ENCODE data around the gene ARAP3. TPM values are rescaled to one million over a fixed set of nuclear protein-coding genes. Genes with fewer than 3 reads are reported as not detected.
A peak's percentile ranks its signal among the peaks of the same experiment; 100 is the strongest.

Gene ARAP3
- polyA plus RNA-seq, 1 experiment, result 3.5 TPM

GRCh38 chr5:141623611-141624010 is 58.4 kb downstream of the ARAP3 start:
- ChIA-PET POLR2A (interaction anchor here (0.6 kb wide), 1 partner anchor 31 kb away, joined by 3 read pairs; no protein-coding TSS in a partner anchor), CTCF (interaction anchor here (0.7 to 19.3 kb wide), 2 partner anchors 32 to 34 kb away, joined by 3 to 465 read pairs; no protein-coding TSS in a partner anchor)

DNA sequence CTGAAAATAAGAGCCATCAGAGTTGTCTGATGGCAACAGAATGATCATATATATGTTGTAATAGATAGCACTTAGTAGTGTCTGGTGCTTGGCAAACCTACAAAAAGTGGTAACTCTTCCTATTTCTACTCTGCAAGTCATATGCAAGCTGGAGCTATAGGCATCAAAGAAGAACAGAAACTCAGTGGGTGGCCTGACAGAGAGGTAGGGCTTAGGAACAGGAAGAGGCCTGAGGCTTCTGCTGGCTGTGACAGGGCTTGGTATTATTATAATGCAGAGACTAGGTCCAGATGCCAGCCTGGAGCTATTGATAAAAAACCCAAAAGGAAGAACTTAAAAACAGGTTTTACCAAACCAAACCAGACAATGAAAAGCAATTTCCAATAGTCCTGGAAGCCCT is 58.8 kb downstream of the ARAP3 start:
- ChIA-PET POLR2A (interaction anchor here (0.6 kb wide), 1 partner anchor 31 kb away, joined by 3 read pairs; no protein-coding TSS in a partner anchor), CTCF (interaction anchor here (19.3 kb wide), 1 partner anchor 31 kb away, joined by 465 read pairs; no protein-coding TSS in a partner anchor)
- TF ChIP-seq CTCF (IDR thresholded peaks at IDR 0.05; ENCODE audit: low read depth, low read length), result no peak
- H3K27me3 ChIP-seq (ENCODE audit: control insufficient read depth, insufficient read depth, low read length), result no peaks in the 10 kb centered on the region
- no peak overlapping the region for H3K4me3 ChIP-seq (ENCODE audit: low read depth, low read length)
- no peak overlapping the region for H3K27ac ChIP-seq (ENCODE audit: low read depth, low read length)
- no peaks in the 10 kb centered on the region; the same call in 1 of the 2 replicates for H3K9me3 ChIP-seq (ENCODE audit: control insufficient read depth, insufficient read depth, low read length)
- DNase-seq (ENCODE audit: low read depth, low spot score), result no peak

More at GRCh38 chr5:141623611-141624010, 58.4 kb downstream of the ARAP3 start:
- Histone ChIP-seq H3K4me3 (ENCODE audit: low read depth, low read length) (no peak overlapping the region), H3K27me3 (ENCODE audit: control insufficient read depth, insufficient read depth, low read length) (no peaks in the 10 kb centered on the region), H3K27ac (ENCODE audit: low read depth, low read length) (no peak overlapping the region), H3K9me3 (ENCODE audit: control insufficient read depth, insufficient read depth, low read length) (no peaks in the 10 kb centered on the region; the same call in 1 of the 2 replicates)
- DNase-seq (ENCODE audit: low read depth, low spot score), result no peak
- TF ChIP-seq CTCF (IDR thresholded peaks at IDR 0.05; ENCODE audit: low read depth, low read length), result no peak

- DNase-seq (ENCODE audit: low read depth, low spot score), result peak; percentile 88
- peak; percentile 99 for TF ChIP-seq CTCF (IDR thresholded peaks at IDR 0.05; ENCODE audit: low read depth, low read length)
- H3K9me3 ChIP-seq (ENCODE audit: control insufficient read depth, insufficient read depth, low read length), result no peaks in the 10 kb centered on the region; the same call in 1 of the 2 replicates
- CTCF ChIA-PET, result interaction anchor here (0.5 to 19.3 kb wide), 36 partner anchors 8 to 434 kb away, joined by 3 to 465 read pairs (median 4); partner anchors contain the start of genes FCHSD1, HDAC3, RELL2 and RNF14
- POLR2A ChIA-PET, result interaction anchor here (0.6 to 1.9 kb wide), 6 partner anchors 10 to 922 kb away, joined by 3 to 34 read pairs (median 6); partner anchors contain the start of genes HDAC3 and RELL2
- H3K4me3 ChIP-seq (ENCODE audit: low read depth, low read length), result peak within 1 kb of the TSS; percentile 74
- no peaks in the 10 kb centered on the region for H3K27me3 ChIP-seq (ENCODE audit: control insufficient read depth, insufficient read depth, low read length)
- peak within 1 kb of the TSS; percentile 47 for H3K27ac ChIP-seq (ENCODE audit: low read depth, low read length)
These were observed 63.1 kb downstream of the ARAP3 start, which contains the start of gene DIAPH1 for GRCh38 chr5:141618804-141619554. DIAPH1 (minus strand) TSS chr5:141619000; CDS start chr5:141618914, 86 bp downstream.

GRCh38 chr5:141618030-141618803 is 63.8 kb downstream of the ARAP3 start:
- Histone ChIP-seq H3K4me3 (ENCODE audit: low read depth, low read length) (peak overlapping the region; percentile 74), H3K27ac (ENCODE audit: low read depth, low read length) (peak overlapping the region; percentile 47), H3K27me3 (ENCODE audit: control insufficient read depth, insufficient read depth, low read length) (no peaks in the 10 kb centered on the region), H3K9me3 (ENCODE audit: control insufficient read depth, insufficient read depth, low read length) (no peaks in the 10 kb centered on the region; the same call in 1 of the 2 replicates)
- CTCF ChIA-PET, result interaction anchor here (0.5 to 19.3 kb wide), 31 partner anchors 9 to 433 kb away, joined by 3 to 465 read pairs (median 4); partner anchors contain the start of genes FCHSD1, HDAC3 and RELL2
- POLR2A ChIA-PET, result interaction anchor here (0.8 to 1.9 kb wide), 6 partner anchors 10 to 26 kb away, joined by 3 to 34 read pairs (median 6); partner anchors contain the start of genes HDAC3 and RELL2
- no peak for DNase-seq (ENCODE audit: low read depth, low spot score)
- no peak for TF ChIP-seq CTCF (IDR thresholded peaks at IDR 0.05; ENCODE audit: low read depth, low read length)
